Activated naive CD8-positive, alpha-beta T cell treated with anti-CD3 and anti-CD28 coated beads, Interleukin-2, amount 50 U/mL, for 24 hours (primary cell): ENCODE results near the gene FAIM2.
"Not testable (repeated sequence)": the region's sequence is repeated elsewhere in the genome, so short reads cannot be mapped to it uniquely, and the experiment has no call there.

Experiments
- ATAC-seq: fragments of 150-1000 bp; cut with Tn5 transposase; one replicate; pipeline ENCODE4 v1.10.0; 2021
- DNase-seq: peaks from one replicate; pipeline ENCODE4 v3.0.0; 2021
- H3K27ac Mint-ChIP-seq: one replicate; pipeline ENCODE4 v1.8.0; 2021; ENCODE audit warnings: mild to moderate bottlenecking, mixed read lengths
- H3K27me3 Mint-ChIP-seq: one replicate; pipeline ENCODE4 v1.8.0; 2021; ENCODE audit warnings: mixed read lengths
- H3K36me3 Mint-ChIP-seq: one replicate; pipeline ENCODE4 v1.8.0; 2021; ENCODE audit warnings: low read depth, mixed read lengths
- H3K4me1 Mint-ChIP-seq: one replicate; pipeline ENCODE4 v1.8.0; 2021; ENCODE audit warnings: mixed read lengths
- H3K4me3 Mint-ChIP-seq: one replicate; pipeline ENCODE4 v1.8.0; 2021; ENCODE audit warnings: mild to moderate bottlenecking, moderate library complexity, mixed read lengths
- H3K9me3 Mint-ChIP-seq: one replicate; pipeline ENCODE4 v1.8.0; 2021; ENCODE audit warnings: mixed read lengths

The FAIM2 gene

GRCh38 chr12:49865109-49865781 is 38.5 kb downstream of the FAIM2 start:
- Mint-ChIP-seq H3K27me3 (no peaks in the 10 kb centered on the region), H3K9me3 (no peaks in the 10 kb centered on the region), H3K27ac (no peak overlapping the region), H3K4me1 (no peaks in the 10 kb centered on the region), H3K4me3 (no peak overlapping the region), H3K36me3 (no peaks in the 10 kb centered on the region)
- ATAC-seq, result no peak
- no peak for DNase-seq

- Mint-ChIP-seq H3K27ac (no peak overlapping the region), H3K4me1 (no peaks in the 10 kb centered on the region), H3K27me3 (peaks cover 2% of the 10 kb centered on the region), H3K36me3 (no peaks in the 10 kb centered on the region), H3K4me3 (no peak overlapping the region), H3K9me3 (no peaks in the 10 kb centered on the region)
- no peak for ATAC-seq
- no peak for DNase-seq
These were observed 39.0 kb downstream of the FAIM2 start for GRCh38 chr12:49864798-49865090.

GRCh38 chr12:49863946-49864797 is 39.5 kb downstream of the FAIM2 start:
- Mint-ChIP-seq H3K9me3 (no peaks in the 10 kb centered on the region), H3K4me3 (no peak overlapping the region), H3K4me1 (no peaks in the 10 kb centered on the region), H3K36me3 (no peaks in the 10 kb centered on the region), H3K27ac (no peak overlapping the region), H3K27me3 (peaks cover 2% of the 10 kb centered on the region)
- ATAC-seq, result no peak
- no peak for DNase-seq

GRCh38 chr12:49860921-49861320 is 42.8 kb downstream of the FAIM2 start:
- not testable (repeated sequence) for ATAC-seq, DNase-seq, H3K4me3 Mint-ChIP-seq, H3K4me1 Mint-ChIP-seq, H3K27me3 Mint-ChIP-seq, H3K27ac Mint-ChIP-seq, H3K36me3 Mint-ChIP-seq, H3K9me3 Mint-ChIP-seq

GRCh38 chr12:49855890-49856289 is 47.8 kb downstream of the FAIM2 start:
- H3K27me3 Mint-ChIP-seq, ATAC-seq, H3K4me1 Mint-ChIP-seq, H3K9me3 Mint-ChIP-seq, DNase-seq, H3K36me3 Mint-ChIP-seq, H3K4me3 Mint-ChIP-seq, H3K27ac Mint-ChIP-seq: not testable (repeated sequence)

GRCh38 chr12:49854976-49855375 is 48.7 kb downstream of the FAIM2 start:
- no peak overlapping the region for H3K27ac Mint-ChIP-seq
- no peak for ATAC-seq
- no peaks in the 10 kb centered on the region for H3K9me3 Mint-ChIP-seq

GRCh38 chr12:49853671-49854070 is 50.0 kb downstream of the FAIM2 start:
- DNase-seq (no peak), ATAC-seq (no peak)
- Mint-ChIP-seq H3K36me3 (no peaks in the 10 kb centered on the region), H3K27ac (no peak overlapping the region), H3K4me1 (no peaks in the 10 kb centered on the region), H3K27me3 (peaks cover 10% of the 10 kb centered on the region), H3K4me3 (no peak overlapping the region), H3K9me3 (no peaks in the 10 kb centered on the region)

More at GRCh38 chr12:49854976-49855375, 48.7 kb downstream of the FAIM2 start:
- Mint-ChIP-seq H3K4me1 (no peaks in the 10 kb centered on the region), H3K4me3 (no peak overlapping the region), H3K27me3 (peaks cover 9% of the 10 kb centered on the region), H3K36me3 (no peaks in the 10 kb centered on the region)
- no peak for DNase-seq

GRCh38 chr12:49847161-49847560 is 56.5 kb downstream of the FAIM2 start:
- no peak for DNase-seq
- Mint-ChIP-seq H3K27me3 (peaks cover 5% of the 10 kb centered on the region), H3K4me1 (peaks cover 21% of the 10 kb centered on the region), H3K4me3 (no peak overlapping the region), H3K9me3 (no peaks in the 10 kb centered on the region), H3K36me3 (no peaks in the 10 kb centered on the region), H3K27ac (no peak overlapping the region)
- no peak for ATAC-seq

GRCh38 chr12:49846032-49846431 is 57.7 kb downstream of the FAIM2 start:
- Mint-ChIP-seq H3K4me1 (peaks cover 29% of the 10 kb centered on the region), H3K36me3 (peaks cover 2% of the 10 kb centered on the region), H3K4me3 (no peak overlapping the region), H3K27ac (no peak overlapping the region), H3K27me3 (peaks cover 3% of the 10 kb centered on the region), H3K9me3 (no peaks in the 10 kb centered on the region)
- DNase-seq (no peak), ATAC-seq (no peak)

GRCh38 chr12:49843876-49844437 is 59.7 kb downstream of the FAIM2 start:
- Mint-ChIP-seq H3K27me3 (no peaks in the 10 kb centered on the region), H3K4me1 (peaks cover 34% of the 10 kb centered on the region), H3K4me3 (peak overlapping the region; percentile 95), H3K9me3 (no peaks in the 10 kb centered on the region), H3K27ac (peak overlapping the region; percentile 95), H3K36me3 (peaks cover 2% of the 10 kb centered on the region)
- ATAC-seq (no peak), DNase-seq (no peak)

- H3K4me1 Mint-ChIP-seq, result peaks cover 34% of the 10 kb centered on the region
- no peak for DNase-seq
- peak overlapping the region; percentile 95 for H3K27ac Mint-ChIP-seq
- peak overlapping the region; percentile 95 for H3K4me3 Mint-ChIP-seq
- H3K9me3 Mint-ChIP-seq, result no peaks in the 10 kb centered on the region
- no peak for ATAC-seq
- peaks cover 2% of the 10 kb centered on the region for H3K36me3 Mint-ChIP-seq
- H3K27me3 Mint-ChIP-seq, result no peaks in the 10 kb centered on the region
These were observed 60.3 kb downstream of the FAIM2 start for GRCh38 chr12:49843411-49843810.

GRCh38 chr12:49842519-49843352 is 61.0 kb downstream of the FAIM2 start, which contains the start of gene BCDIN3D:
Gene BCDIN3D (minus strand): TSS chr12:49843106. CDS start chr12:49843087, 19 bp downstream.
- Mint-ChIP-seq H3K27ac (peak within 1 kb of the TSS; percentile 95), H3K27me3 (no peaks in the 10 kb centered on the region), H3K36me3 (peaks cover 5% of the 10 kb centered on the region), H3K9me3 (no peaks in the 10 kb centered on the region), H3K4me1 (peaks cover 34% of the 10 kb centered on the region), H3K4me3 (peak within 1 kb of the TSS; percentile 95)
- DNase-seq, result peak; percentile 96
- peak; percentile 94 for ATAC-seq

- Mint-ChIP-seq H3K36me3 (peaks cover 5% of the 10 kb centered on the region), H3K4me1 (peaks cover 26% of the 10 kb centered on the region), H3K4me3 (no peak overlapping the region), H3K9me3 (no peaks in the 10 kb centered on the region), H3K27ac (no peak overlapping the region), H3K27me3 (no peaks in the 10 kb centered on the region)
- DNase-seq (no peak), ATAC-seq (no peak)
These were observed 64.6 kb downstream of the FAIM2 start for GRCh38 chr12:49838973-49839633.

GRCh38 chr12:49832836-49833421 is 70.8 kb downstream of the FAIM2 start:
- no peak for DNase-seq
- Mint-ChIP-seq H3K27ac (no peak overlapping the region), H3K27me3 (no peaks in the 10 kb centered on the region), H3K4me3 (no peak overlapping the region), H3K36me3 (no peaks in the 10 kb centered on the region), H3K9me3 (no peaks in the 10 kb centered on the region), H3K4me1 (peaks cover 13% of the 10 kb centered on the region)
- ATAC-seq, result no peak
